ENCODE data around the gene AAK1. TPM values are rescaled to one million over a fixed set of nuclear protein-coding genes. Genes with fewer than 3 reads are reported as not detected.
"Not testable (repeated sequence)": the region's sequence is repeated elsewhere in the genome, so short reads cannot be mapped to it uniquely, and the experiment has no call there.

AAK1 gene
- total and polyA plus RNA-seq, 4 donors = 10.0 to 56.2 (median 27.3) TPM

- H3K4me1 ChIP-seq (ENCODE audit: control insufficient read depth in 5 of 5, insufficient read depth in 5 of 5, low read length in 5 of 5) = peaks cover 0 to 33% (median 4%) of the 10 kb centered on the region in 5 donors
These were observed 18.9 kb downstream of the AAK1 start for GRCh38 chr2:69624611-69625010.

GRCh38 chr2:69624131-69624530, 19.4 kb downstream of the AAK1 start:
- no peaks in the 10 kb centered on the region for H3K9me3 ChIP-seq (ENCODE audit: control insufficient read depth in 4 of 4, insufficient read depth in 3 of 4, low read length in 3 of 4)
- H3K4me3 ChIP-seq = no peak overlapping the region
- 20 to 32% methylated on average over 1 of the region's 1 CpG for WGBS, 2 donors
- no peak for TF ChIP-seq CTCF (IDR thresholded peaks at IDR 0.05; ENCODE audit: control extremely low read depth, extremely low read depth)
- no peak overlapping the region for H3K27ac ChIP-seq (ENCODE audit: low read depth in 1 of 2, low read length in 1 of 2)
- peaks cover 0 to 38% (median 7%) of the 10 kb centered on the region in 5 donors for H3K4me1 ChIP-seq (ENCODE audit: control insufficient read depth in 5 of 5, insufficient read depth in 5 of 5, low read length in 5 of 5)
- no peaks in the 10 kb centered on the region for H3K36me3 ChIP-seq (ENCODE audit: control insufficient read depth in 4 of 4, insufficient read depth in 4 of 4, low read length in 4 of 4)
- no peak for ATAC-seq (ENCODE audit: insufficient read depth, low FRiP score)
- no peak for DNase-seq
- H3K9ac ChIP-seq (ENCODE audit: insufficient read depth in 1 of 2, low read length in 2 of 2) = no peak overlapping the region
- no peaks in the 10 kb centered on the region for H3K27me3 ChIP-seq (ENCODE audit: control insufficient read depth in 3 of 3, insufficient read depth in 3 of 3, low read length in 2 of 3)

More at GRCh38 chr2:69624611-69625010, 18.9 kb downstream of the AAK1 start:
- Histone ChIP-seq H3K4me3 (no peak overlapping the region), H3K27ac (ENCODE audit: low read depth in 1 of 2, low read length in 1 of 2) (no peak overlapping the region), H3K36me3 (ENCODE audit: control insufficient read depth in 4 of 4, insufficient read depth in 4 of 4, low read length in 4 of 4) (no peaks in the 10 kb centered on the region), H3K27me3 (ENCODE audit: control insufficient read depth in 3 of 3, insufficient read depth in 3 of 3, low read length in 2 of 3) (no peaks in the 10 kb centered on the region), H3K9ac (ENCODE audit: insufficient read depth in 1 of 2, low read length in 2 of 2) (no peak overlapping the region), H3K9me3 (ENCODE audit: control insufficient read depth in 4 of 4, insufficient read depth in 3 of 4, low read length in 3 of 4) (no peaks in the 10 kb centered on the region)
- ATAC-seq (ENCODE audit: insufficient read depth, low FRiP score) = no peak
- 66 to 70% methylated on average over 1 of the region's 1 CpG for WGBS, 2 donors
- TF ChIP-seq CTCF (IDR thresholded peaks at IDR 0.05; ENCODE audit: control extremely low read depth, extremely low read depth) = no peak
- DNase-seq = no peak

GRCh38 chr2:69623236-69623635, 20.3 kb downstream of the AAK1 start:
- peaks cover 0 to 41% (median 13%) of the 10 kb centered on the region in 5 donors for H3K4me1 ChIP-seq (ENCODE audit: control insufficient read depth in 5 of 5, insufficient read depth in 5 of 5, low read length in 5 of 5)
- ATAC-seq (ENCODE audit: insufficient read depth, low FRiP score) = no peak
- H3K9me3 ChIP-seq (ENCODE audit: control insufficient read depth in 4 of 4, insufficient read depth in 3 of 4, low read length in 3 of 4) = no peaks in the 10 kb centered on the region
- H3K27ac ChIP-seq (ENCODE audit: low read depth in 1 of 2, low read length in 1 of 2) = no peak overlapping the region
- H3K36me3 ChIP-seq (ENCODE audit: control insufficient read depth in 4 of 4, insufficient read depth in 4 of 4, low read length in 4 of 4) = no peaks in the 10 kb centered on the region
- TF ChIP-seq CTCF (IDR thresholded peaks at IDR 0.05; ENCODE audit: control extremely low read depth, extremely low read depth) = no peak
- DNase-seq = no peak
- 76 to 91% methylated on average over 7 of the region's 7 CpGs for WGBS, 2 donors
- H3K27me3 ChIP-seq (ENCODE audit: control insufficient read depth in 3 of 3, insufficient read depth in 3 of 3, low read length in 2 of 3) = no peaks in the 10 kb centered on the region
- H3K4me3 ChIP-seq = no peak overlapping the region
- no peak overlapping the region for H3K9ac ChIP-seq (ENCODE audit: insufficient read depth in 1 of 2, low read length in 2 of 2)

GRCh38 chr2:69622805-69623204, 20.7 kb downstream of the AAK1 start:
- H3K9ac ChIP-seq (ENCODE audit: insufficient read depth in 1 of 2, low read length in 2 of 2); H3K4me3 ChIP-seq; H3K27me3 ChIP-seq (ENCODE audit: control insufficient read depth in 3 of 3, insufficient read depth in 3 of 3, low read length in 2 of 3); H3K9me3 ChIP-seq (ENCODE audit: control insufficient read depth in 4 of 4, insufficient read depth in 3 of 4, low read length in 3 of 4); DNase-seq; H3K36me3 ChIP-seq (ENCODE audit: control insufficient read depth in 4 of 4, insufficient read depth in 4 of 4, low read length in 4 of 4); H3K27ac ChIP-seq (ENCODE audit: low read depth in 1 of 2, low read length in 1 of 2); ATAC-seq (ENCODE audit: insufficient read depth, low FRiP score): not testable (repeated sequence)
- H3K4me1 ChIP-seq (ENCODE audit: control insufficient read depth in 5 of 5, insufficient read depth in 5 of 5, low read length in 5 of 5) = peaks cover 0 to 40% (median 13%) of the 10 kb centered on the region in 5 donors
- WGBS, 2 donors = 80 to 95% methylated on average over 10 of the region's 10 CpGs

GRCh38 chr2:69622017-69622540, 21.5 kb downstream of the AAK1 start:
- H3K36me3 ChIP-seq (ENCODE audit: control insufficient read depth in 4 of 4, insufficient read depth in 4 of 4, low read length in 4 of 4); H3K27ac ChIP-seq (ENCODE audit: low read depth in 1 of 2, low read length in 1 of 2); H3K4me3 ChIP-seq; ATAC-seq (ENCODE audit: insufficient read depth, low FRiP score); DNase-seq; H3K9me3 ChIP-seq (ENCODE audit: control insufficient read depth in 4 of 4, insufficient read depth in 3 of 4, low read length in 3 of 4); H3K9ac ChIP-seq (ENCODE audit: insufficient read depth in 1 of 2, low read length in 2 of 2); H3K27me3 ChIP-seq (ENCODE audit: control insufficient read depth in 3 of 3, insufficient read depth in 3 of 3, low read length in 2 of 3): not testable (repeated sequence)
- peaks cover 0 to 35% (median 13%) of the 10 kb centered on the region in 5 donors for H3K4me1 ChIP-seq (ENCODE audit: control insufficient read depth in 5 of 5, insufficient read depth in 5 of 5, low read length in 5 of 5)
- WGBS, 2 donors = 96 to 98% methylated on average over 28 to 29 of the region's 29 CpGs

Measured in lung (tissue), 12 donors.